CD4-positive, alpha-beta T cell (primary cell): Measurements from ENCODE around the gene SLC38A9. TPM values are rescaled to one million over a fixed set of nuclear protein-coding genes. Genes with fewer than 3 reads are reported as not detected.
"Not testable (repeated sequence)": the region's sequence is repeated elsewhere in the genome, so short reads cannot be mapped to it uniquely, and the experiment has no call there.

ENCODE experiments used
- ATAC-seq: fragments of 200-7000 bp; cut with Tn5 transposase; one replicate; pipeline ENCODE4 v1.10.0; 2022; ENCODE audit warnings: mild to moderate bottlenecking; ENCODE audit not compliant: poor library complexity
- CTCF ChIA-PET: fragments of 350-600 bp; sonication (Branson Sonifier 250); formaldehyde crosslinking; loops from one replicate; lab custom pipeline; 2021; ENCODE audit warnings: antibody characterized with exemption, inconsistent platforms; lab: Charles Lee
- POLR2A ChIA-PET: fragments of 350-600 bp; sonication (Branson Sonifier 250); formaldehyde crosslinking; loops from one replicate; lab custom pipeline; 2021; ENCODE audit warnings: antibody characterized with exemption, inconsistent platforms; lab: Charles Lee
- DNase-seq, 14 experiments: peaks; one replicate each; pipeline ENCODE4 v3.0.0-alpha.2; 2013 to 2020; ENCODE audit warnings: mixed read lengths in 2 of 14
- H3K27ac ChIP-seq, 2 donors: one replicate each; pipeline versions ENCODE4 v1.5.1 to v1.7.0; 2013; ENCODE audit warnings: low read length in 2 of 2, low read depth in 1 of 2, mild to moderate bottlenecking in 1 of 2
- H3K27me3 ChIP-seq, 2 experiments: 1 replicate in 1 of 2; 2 replicates in 1 of 2; pipeline versions ENCODE4 v1.6.1 to v1.7.0; 2013; ENCODE audit warnings: low read length in 2 of 2, control low read depth in 1 of 2, mild to moderate bottlenecking in 1 of 2, moderate library complexity in 1 of 2; ENCODE audit not compliant: insufficient read depth in 2 of 2, control insufficient read depth in 1 of 2
- H3K36me3 ChIP-seq: one replicate; pipeline ENCODE4 v1.6.1; 2013; ENCODE audit warnings: low read length, control low read depth; ENCODE audit not compliant: insufficient read depth
- H3K4me1 ChIP-seq: one replicate; pipeline ENCODE4 v1.6.1; 2013; ENCODE audit warnings: low read length, control low read depth; ENCODE audit not compliant: insufficient read depth
- H3K4me3 ChIP-seq: one replicate; pipeline ENCODE4 v1.5.1; 2013; ENCODE audit warnings: mild to moderate bottlenecking, low read length, moderate library complexity
- H3K9me3 ChIP-seq, 2 experiments: 1 replicate in 1 of 2; 2 replicates in 1 of 2; pipeline versions ENCODE4 v1.6.1 to v1.7.0; 2013; ENCODE audit warnings: low read length in 2 of 2, mild to moderate bottlenecking in 2 of 2, control low read depth in 1 of 2, moderate library complexity in 1 of 2; ENCODE audit not compliant: control insufficient read depth in 1 of 2, insufficient read depth in 1 of 2
- H3K27ac Mint-ChIP-seq: one replicate; pipeline ENCODE4 v1.8.0; 2020; ENCODE audit warnings: mixed read lengths
- H3K27me3 Mint-ChIP-seq: one replicate; pipeline ENCODE4 v1.8.0; 2021; ENCODE audit warnings: mixed read lengths
- H3K36me3 Mint-ChIP-seq: one replicate; pipeline ENCODE4 v1.8.0; 2021; ENCODE audit warnings: low read depth, mixed read lengths
- H3K4me1 Mint-ChIP-seq: one replicate; pipeline ENCODE4 v1.8.0; 2021; ENCODE audit warnings: low read depth, mixed read lengths
- H3K4me3 Mint-ChIP-seq: one replicate; pipeline ENCODE4 v1.8.0; 2020; ENCODE audit warnings: mild to moderate bottlenecking, mixed read lengths
- H3K9me3 Mint-ChIP-seq: one replicate; pipeline ENCODE4 v1.8.0; 2020; ENCODE audit warnings: mixed read lengths
- intact Hi-C, 2 experiments: fragments of 100-400 bp; cut with DNase I in 1 of 2; cut with micrococcal nuclease in 1 of 2; formaldehyde crosslinking; loops; one replicate each; pipeline versions ENCODE4 v1.15.1 to v1.9.0; 2023 to 2025; cut with DNase I, micrococcal nuclease
- polyA plus RNA-seq, 2 donors: library from polyadenylated mRNA; unstranded; fragments of 120-200 nt; gene quantifications; one replicate each; pipeline ENCODE4 v1.2.1, GENCODE V29; 2013
- total RNA-seq, 174 experiments: library from RNA in 2 of 174; stranded (reverse) in 2 of 174; gene quantifications; one replicate each; pipeline ENCODE4 v1.2.3 and lab custom pipeline; 2021 to 2026
- TF ChIP-seq, protein P1 (sequence below): fragments of 200-600 bp; IDR thresholded peaks from one replicate; pipeline ENCODE4 v1.8.0; 2022; ENCODE audit warnings: antibody characterized with exemption, mild to moderate bottlenecking

SLC38A9 gene, protein sequence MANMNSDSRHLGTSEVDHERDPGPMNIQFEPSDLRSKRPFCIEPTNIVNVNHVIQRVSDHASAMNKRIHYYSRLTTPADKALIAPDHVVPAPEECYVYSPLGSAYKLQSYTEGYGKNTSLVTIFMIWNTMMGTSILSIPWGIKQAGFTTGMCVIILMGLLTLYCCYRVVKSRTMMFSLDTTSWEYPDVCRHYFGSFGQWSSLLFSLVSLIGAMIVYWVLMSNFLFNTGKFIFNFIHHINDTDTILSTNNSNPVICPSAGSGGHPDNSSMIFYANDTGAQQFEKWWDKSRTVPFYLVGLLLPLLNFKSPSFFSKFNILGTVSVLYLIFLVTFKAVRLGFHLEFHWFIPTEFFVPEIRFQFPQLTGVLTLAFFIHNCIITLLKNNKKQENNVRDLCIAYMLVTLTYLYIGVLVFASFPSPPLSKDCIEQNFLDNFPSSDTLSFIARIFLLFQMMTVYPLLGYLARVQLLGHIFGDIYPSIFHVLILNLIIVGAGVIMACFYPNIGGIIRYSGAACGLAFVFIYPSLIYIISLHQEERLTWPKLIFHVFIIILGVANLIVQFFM
- total RNA-seq (10 to 100 TPM; 10.0 to 10.3 TPM), total RNA-seq (lab: John Stamatoyannopoulos, UW) (7.7 to 43.2 (median 26.0) reads per million in 172 experiments)
- 17.5 TPM for polyA plus RNA-seq (2013, experiment 1 of 2)
- polyA plus RNA-seq (2013, experiment 2 of 2): 20.4 TPM

DNA sequence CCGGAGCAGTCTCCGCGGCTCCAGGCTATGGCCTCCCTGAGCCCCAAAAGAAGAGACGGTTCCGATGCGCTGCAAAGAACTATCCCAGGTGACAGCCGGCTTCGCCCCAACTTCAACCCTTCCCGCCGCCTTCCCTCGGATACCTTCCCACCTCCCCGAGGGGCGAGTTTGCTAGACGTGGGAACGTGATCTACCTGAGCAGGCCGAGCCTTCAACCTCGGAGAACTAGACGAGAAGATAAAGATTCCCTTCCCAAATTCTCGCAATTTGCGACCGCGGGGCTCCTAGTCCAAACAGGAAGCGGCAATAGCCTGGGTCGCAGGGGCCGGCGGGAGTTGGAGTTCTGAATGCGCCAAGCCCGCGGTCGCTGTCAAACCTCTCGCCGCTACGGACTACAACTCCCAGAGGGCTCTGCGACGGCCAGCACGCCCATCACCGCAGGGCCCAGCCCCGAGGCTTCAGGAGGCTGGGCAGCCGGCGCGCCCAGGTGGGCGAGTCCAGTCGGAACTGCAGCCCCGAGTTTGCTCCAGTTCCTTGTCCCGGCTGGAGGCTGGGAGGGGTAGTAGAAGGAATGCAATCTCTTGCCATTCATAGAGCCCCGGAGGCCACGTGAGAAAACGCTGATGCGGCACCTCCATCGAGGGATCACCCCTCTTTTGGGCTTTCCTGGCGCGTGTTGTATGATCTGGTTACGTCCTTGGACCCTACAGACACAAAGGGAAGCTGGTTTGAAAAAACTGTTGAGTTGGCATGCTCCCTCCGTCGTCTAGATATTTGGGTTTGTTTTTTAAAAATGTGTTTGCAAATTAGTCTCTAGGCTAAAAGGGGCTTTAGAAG, at the start of gene SLC38A9:
SLC38A9 (minus strand) TSS at position 302 of the 837 bp plus-strand sequence. CDS start 14,366 bp downstream, outside the sequence.
- Histone ChIP-seq H3K36me3 (peaks cover 5% of the 10 kb centered on the region), H3K27ac (peak within 1 kb of the TSS in 1 of 2 donors; percentile 50), H3K4me1 (peaks cover 20% of the 10 kb centered on the region), H3K9me3 (peaks cover 0 to under 1% of the 10 kb centered on the region in 2 experiments), H3K27me3 (no peaks in the 10 kb centered on the region), H3K4me3 (peak within 1 kb of the TSS; percentile 90)
- TF ChIP-seq, protein P1, sequence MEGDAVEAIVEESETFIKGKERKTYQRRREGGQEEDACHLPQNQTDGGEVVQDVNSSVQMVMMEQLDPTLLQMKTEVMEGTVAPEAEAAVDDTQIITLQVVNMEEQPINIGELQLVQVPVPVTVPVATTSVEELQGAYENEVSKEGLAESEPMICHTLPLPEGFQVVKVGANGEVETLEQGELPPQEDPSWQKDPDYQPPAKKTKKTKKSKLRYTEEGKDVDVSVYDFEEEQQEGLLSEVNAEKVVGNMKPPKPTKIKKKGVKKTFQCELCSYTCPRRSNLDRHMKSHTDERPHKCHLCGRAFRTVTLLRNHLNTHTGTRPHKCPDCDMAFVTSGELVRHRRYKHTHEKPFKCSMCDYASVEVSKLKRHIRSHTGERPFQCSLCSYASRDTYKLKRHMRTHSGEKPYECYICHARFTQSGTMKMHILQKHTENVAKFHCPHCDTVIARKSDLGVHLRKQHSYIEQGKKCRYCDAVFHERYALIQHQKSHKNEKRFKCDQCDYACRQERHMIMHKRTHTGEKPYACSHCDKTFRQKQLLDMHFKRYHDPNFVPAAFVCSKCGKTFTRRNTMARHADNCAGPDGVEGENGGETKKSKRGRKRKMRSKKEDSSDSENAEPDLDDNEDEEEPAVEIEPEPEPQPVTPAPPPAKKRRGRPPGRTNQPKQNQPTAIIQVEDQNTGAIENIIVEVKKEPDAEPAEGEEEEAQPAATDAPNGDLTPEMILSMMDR: no peak
- peaks cover 36% of the 10 kb centered on the region for H3K36me3 Mint-ChIP-seq
- CTCF ChIA-PET: no interaction called here
- H3K27me3 Mint-ChIP-seq: no peaks in the 10 kb centered on the region
- DNase-seq (peak; percentile 83 to 95 (median 90)), ATAC-seq (peak; percentile 99)
- peaks cover 38% of the 10 kb centered on the region for H3K4me1 Mint-ChIP-seq
- POLR2A ChIA-PET: no interaction called here
- peak within 1 kb of the TSS; percentile 82 for H3K27ac Mint-ChIP-seq
- intact Hi-C loops: loop anchor here in 1 of 2 experiments (2.0 to 10.0 kb wide), 3 partner anchors 180 to 1397 kb away; partner anchors contain the start of genes ARL15, DHX29, MTREX and PLPP1
- H3K9me3 Mint-ChIP-seq: peaks cover 5% of the 10 kb centered on the region
- peak within 1 kb of the TSS; percentile 99 for H3K4me3 Mint-ChIP-seq

DNA sequence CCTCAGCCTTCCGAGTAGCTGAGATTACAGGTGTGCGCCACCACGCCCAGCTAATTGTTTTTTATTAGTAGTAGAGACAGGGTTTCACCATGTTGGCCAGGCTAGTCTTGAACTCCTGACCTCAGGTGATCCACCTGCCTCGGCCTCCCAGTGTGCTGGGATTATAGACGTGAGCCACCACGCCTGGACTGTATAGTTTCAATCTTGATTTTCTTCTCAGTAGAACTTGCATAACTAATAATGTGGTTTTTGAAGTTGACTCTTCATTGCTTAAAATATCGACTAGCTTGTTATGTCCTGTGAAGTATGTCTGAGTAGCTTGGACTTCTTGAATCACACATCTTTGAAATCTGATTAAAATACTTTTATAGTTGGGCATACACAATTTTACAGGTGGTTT, 49.6 kb upstream of the SLC38A9 start:
- H3K27ac ChIP-seq, POLR2A ChIA-PET, H3K27ac Mint-ChIP-seq, H3K9me3 Mint-ChIP-seq, H3K4me3 Mint-ChIP-seq, H3K4me1 ChIP-seq, CTCF ChIA-PET, intact Hi-C loops, H3K36me3 Mint-ChIP-seq, H3K4me3 ChIP-seq, ATAC-seq, H3K9me3 ChIP-seq, H3K36me3 ChIP-seq, DNase-seq: not testable (repeated sequence)
- H3K27me3 ChIP-seq: peaks cover 0 to 11% of the 10 kb centered on the region in 2 experiments
- peaks cover 17% of the 10 kb centered on the region for H3K4me1 Mint-ChIP-seq
- peaks cover 17% of the 10 kb centered on the region for H3K27me3 Mint-ChIP-seq

DNA sequence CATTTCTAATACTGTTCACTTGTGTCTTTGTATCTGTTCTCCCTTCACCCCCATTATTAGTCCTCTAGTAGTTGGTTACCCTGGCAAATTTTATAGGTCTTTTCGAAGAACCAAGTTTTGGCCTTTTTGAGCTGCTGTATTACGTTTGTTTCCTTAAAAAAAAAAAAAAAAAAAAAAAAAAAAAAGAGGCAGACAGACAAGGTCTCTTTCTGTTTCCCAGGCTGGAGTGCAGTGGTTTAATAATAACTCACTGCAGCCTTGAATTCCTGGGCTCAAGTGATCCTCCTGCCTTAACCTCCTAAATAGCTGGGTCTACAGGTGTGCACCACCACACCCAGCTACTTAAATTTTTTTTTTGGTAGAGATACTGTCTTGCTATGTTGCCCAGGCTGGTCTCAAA, 46.6 kb upstream of the SLC38A9 start:
- Mint-ChIP-seq H3K27me3 (peaks cover 17% of the 10 kb centered on the region), H3K4me3 (no peak overlapping the region), H3K4me1 (peaks cover 4% of the 10 kb centered on the region), H3K27ac (no peak overlapping the region), H3K9me3 (peaks cover 2% of the 10 kb centered on the region), H3K36me3 (no peaks in the 10 kb centered on the region)
- TF ChIP-seq, protein P1: no peak
- Histone ChIP-seq H3K36me3 (no peaks in the 10 kb centered on the region), H3K4me1 (no peaks in the 10 kb centered on the region), H3K27ac (no peak overlapping the region), H3K9me3 (peaks cover 0 to 5% of the 10 kb centered on the region in 2 experiments), H3K27me3 (peaks cover 3 to 11% of the 10 kb centered on the region in 2 experiments), H3K4me3 (no peak overlapping the region)
- POLR2A ChIA-PET: no interaction called here
- DNase-seq (no peak), ATAC-seq (no peak)
- CTCF ChIA-PET: interaction anchor here (0.6 kb wide), 1 partner anchor 1843 kb away, joined by 5 read pairs; no protein-coding TSS in a partner anchor
- intact Hi-C loops: no loop called here
